ENCODE results near the gene CISD1. TPM values are rescaled to one million over a fixed set of nuclear protein-coding genes. Genes with fewer than 3 reads are reported as not detected.

The CISD1 gene
- polyA plus RNA-seq, 1 experiment: 31.7 TPM

GRCh38 chr10:58330431-58330830, 61.5 kb downstream of the CISD1 start:
- POLR2A ChIA-PET: no interaction called here
- peaks cover 3% of the 10 kb centered on the region for H3K27me3 ChIP-seq (ENCODE audit: control insufficient read depth, insufficient read depth, low read length)
- H3K4me3 ChIP-seq (ENCODE audit: low read depth, low read length): no peak overlapping the region
- no peaks in the 10 kb centered on the region for H3K36me3 ChIP-seq (ENCODE audit: control insufficient read depth, insufficient read depth, low read length)
- no peak for TF ChIP-seq CTCF (IDR thresholded peaks at IDR 0.05; ENCODE audit: insufficient read depth, low read depth, low read length)
- no peak for DNase-seq (ENCODE audit: low read depth)
- CTCF ChIA-PET: no interaction called here

GRCh38 chr10:58331646-58332045, 62.7 kb downstream of the CISD1 start:
- no peaks in the 10 kb centered on the region for H3K36me3 ChIP-seq (ENCODE audit: control insufficient read depth, insufficient read depth, low read length)
- no peak overlapping the region for H3K4me3 ChIP-seq (ENCODE audit: low read depth, low read length)
- ChIA-PET POLR2A (no interaction called here), CTCF (interaction anchor here (0.7 kb wide), 1 partner anchor 9 kb away, joined by 3 read pairs; no protein-coding TSS in a partner anchor)
- no peak for DNase-seq (ENCODE audit: low read depth)
- peaks cover 3% of the 10 kb centered on the region for H3K27me3 ChIP-seq (ENCODE audit: control insufficient read depth, insufficient read depth, low read length)
- TF ChIP-seq CTCF (IDR thresholded peaks at IDR 0.05; ENCODE audit: insufficient read depth, low read depth, low read length): no peak

- CTCF ChIA-PET: interaction anchor here (0.5 to 2.0 kb wide), 4 partner anchors 18 to 50 kb away, joined by 3 to 5 read pairs (median 3); no protein-coding TSS in a partner anchor
- H3K27me3 ChIP-seq (ENCODE audit: control insufficient read depth, insufficient read depth, low read length): peaks cover 3% of the 10 kb centered on the region
- POLR2A ChIA-PET: no interaction called here
- TF ChIP-seq CTCF (IDR thresholded peaks at IDR 0.05; ENCODE audit: insufficient read depth, low read depth, low read length): peak; percentile 1; the same call in 1 of the 2 replicates
- DNase-seq (ENCODE audit: low read depth): no peak
- H3K36me3 ChIP-seq (ENCODE audit: control insufficient read depth, insufficient read depth, low read length): no peaks in the 10 kb centered on the region
- H3K4me3 ChIP-seq (ENCODE audit: low read depth, low read length): peak within 1 kb of the TSS; percentile 96
Observed at GRCh38 chr10:58334817-58335305, 65.9 kb downstream of the CISD1 start, which contains the start of gene UBE2D1. Gene UBE2D1 (plus strand): TSS chr10:58335006. CDS start chr10:58335202, 196 bp downstream.

- POLR2A ChIA-PET: no interaction called here
Observed at GRCh38 chr10:58335306-58336005, 66.5 kb downstream of the CISD1 start.

More at GRCh38 chr10:58335306-58336005, 66.5 kb downstream of the CISD1 start:
- Histone ChIP-seq H3K4me3 (ENCODE audit: low read depth, low read length) (peak overlapping the region; percentile 96), H3K36me3 (ENCODE audit: control insufficient read depth, insufficient read depth, low read length) (no peaks in the 10 kb centered on the region), H3K27me3 (ENCODE audit: control insufficient read depth, insufficient read depth, low read length) (peaks cover 3% of the 10 kb centered on the region)
- no peak for TF ChIP-seq CTCF (IDR thresholded peaks at IDR 0.05; ENCODE audit: insufficient read depth, low read depth, low read length)
- CTCF ChIA-PET: interaction anchor here (0.7 to 2.0 kb wide), 3 partner anchors 18 to 46 kb away, joined by 3 to 5 read pairs (median 3); no protein-coding TSS in a partner anchor
- no peak for DNase-seq (ENCODE audit: low read depth)

Data from BJ (cell line).